LNCaP clone FGC (cell line): ENCODE data around the gene ZMIZ2.

Source experiments
- DNase-seq: peaks from one replicate; pipeline ENCODE4 v3.0.0-alpha.2; 2011; ENCODE audit warnings: low read depth
- H3K4me3 ChIP-seq: 2 replicates; pipeline ENCODE4 v1.5.1; 2011; ENCODE audit warnings: mild to moderate bottlenecking, low read depth, low read length, control low read depth
- TF ChIP-seq, protein P1 (sequence below): IDR thresholded peaks from 2 replicates; pipeline ENCODE4 v1.5.1; 2012; ENCODE audit warnings: mild to moderate bottlenecking; ENCODE audit not compliant: control insufficient read depth, insufficient read depth; ENCODE audit errors: extremely low read depth

Gene ZMIZ2

DNA sequence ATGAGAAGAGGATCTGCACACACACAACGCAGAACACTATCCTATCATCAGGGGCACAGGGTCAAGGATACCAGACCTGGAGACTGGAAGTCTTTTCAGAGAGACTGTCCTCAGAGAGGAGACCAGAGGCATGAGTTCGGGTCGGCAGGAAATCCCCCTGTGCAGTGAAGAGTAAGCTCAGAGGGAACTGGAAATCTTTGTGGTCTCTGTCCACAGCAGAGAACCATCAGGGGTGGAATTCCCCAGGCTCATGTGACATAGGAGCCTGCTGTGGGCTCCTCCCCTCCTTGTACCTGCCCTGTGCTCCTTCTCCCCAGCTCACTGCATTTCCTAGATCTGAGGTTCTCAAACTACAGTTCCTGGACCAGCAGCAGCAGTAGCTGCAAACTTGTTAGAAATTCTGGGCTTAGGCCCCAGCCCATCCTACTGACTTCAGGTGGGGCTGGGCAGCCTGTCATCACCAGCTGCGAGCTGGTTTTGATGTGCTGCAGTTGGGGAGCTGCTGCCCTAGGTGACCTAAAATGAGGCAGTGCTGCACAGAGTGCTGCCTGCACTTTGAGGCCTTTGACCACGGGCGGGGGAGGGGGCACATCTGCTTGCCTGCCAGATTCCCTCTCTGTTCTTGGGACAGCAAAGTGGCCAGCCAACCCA, 2.4 kb downstream of the ZMIZ2 start:
- DNase-seq = no peak
- TF ChIP-seq, protein P1, sequence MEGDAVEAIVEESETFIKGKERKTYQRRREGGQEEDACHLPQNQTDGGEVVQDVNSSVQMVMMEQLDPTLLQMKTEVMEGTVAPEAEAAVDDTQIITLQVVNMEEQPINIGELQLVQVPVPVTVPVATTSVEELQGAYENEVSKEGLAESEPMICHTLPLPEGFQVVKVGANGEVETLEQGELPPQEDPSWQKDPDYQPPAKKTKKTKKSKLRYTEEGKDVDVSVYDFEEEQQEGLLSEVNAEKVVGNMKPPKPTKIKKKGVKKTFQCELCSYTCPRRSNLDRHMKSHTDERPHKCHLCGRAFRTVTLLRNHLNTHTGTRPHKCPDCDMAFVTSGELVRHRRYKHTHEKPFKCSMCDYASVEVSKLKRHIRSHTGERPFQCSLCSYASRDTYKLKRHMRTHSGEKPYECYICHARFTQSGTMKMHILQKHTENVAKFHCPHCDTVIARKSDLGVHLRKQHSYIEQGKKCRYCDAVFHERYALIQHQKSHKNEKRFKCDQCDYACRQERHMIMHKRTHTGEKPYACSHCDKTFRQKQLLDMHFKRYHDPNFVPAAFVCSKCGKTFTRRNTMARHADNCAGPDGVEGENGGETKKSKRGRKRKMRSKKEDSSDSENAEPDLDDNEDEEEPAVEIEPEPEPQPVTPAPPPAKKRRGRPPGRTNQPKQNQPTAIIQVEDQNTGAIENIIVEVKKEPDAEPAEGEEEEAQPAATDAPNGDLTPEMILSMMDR = no peak
- no peak overlapping the region for H3K4me3 ChIP-seq

DNA sequence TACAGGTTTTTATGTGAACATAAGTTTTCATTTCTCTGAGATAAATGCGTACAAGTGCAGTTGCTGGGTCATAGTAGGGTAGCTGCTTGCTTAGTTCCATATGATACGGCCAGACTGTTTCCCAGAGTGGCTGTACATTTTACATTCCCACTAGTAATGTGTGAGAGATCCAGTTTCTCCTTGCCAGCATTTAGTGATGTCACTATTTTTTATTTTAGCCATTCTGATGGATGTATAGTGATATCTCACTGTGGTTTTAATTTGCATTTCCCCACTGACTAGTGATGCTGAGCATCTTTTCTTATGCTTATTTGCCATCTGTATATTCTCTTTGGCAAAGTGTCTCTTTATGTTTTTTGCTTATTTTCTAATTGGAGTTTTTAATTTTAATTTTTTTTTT, 4.2 kb downstream of the ZMIZ2 start:
- TF ChIP-seq, protein P1 = no peak
- no peak overlapping the region for H3K4me3 ChIP-seq
- no peak for DNase-seq

DNA sequence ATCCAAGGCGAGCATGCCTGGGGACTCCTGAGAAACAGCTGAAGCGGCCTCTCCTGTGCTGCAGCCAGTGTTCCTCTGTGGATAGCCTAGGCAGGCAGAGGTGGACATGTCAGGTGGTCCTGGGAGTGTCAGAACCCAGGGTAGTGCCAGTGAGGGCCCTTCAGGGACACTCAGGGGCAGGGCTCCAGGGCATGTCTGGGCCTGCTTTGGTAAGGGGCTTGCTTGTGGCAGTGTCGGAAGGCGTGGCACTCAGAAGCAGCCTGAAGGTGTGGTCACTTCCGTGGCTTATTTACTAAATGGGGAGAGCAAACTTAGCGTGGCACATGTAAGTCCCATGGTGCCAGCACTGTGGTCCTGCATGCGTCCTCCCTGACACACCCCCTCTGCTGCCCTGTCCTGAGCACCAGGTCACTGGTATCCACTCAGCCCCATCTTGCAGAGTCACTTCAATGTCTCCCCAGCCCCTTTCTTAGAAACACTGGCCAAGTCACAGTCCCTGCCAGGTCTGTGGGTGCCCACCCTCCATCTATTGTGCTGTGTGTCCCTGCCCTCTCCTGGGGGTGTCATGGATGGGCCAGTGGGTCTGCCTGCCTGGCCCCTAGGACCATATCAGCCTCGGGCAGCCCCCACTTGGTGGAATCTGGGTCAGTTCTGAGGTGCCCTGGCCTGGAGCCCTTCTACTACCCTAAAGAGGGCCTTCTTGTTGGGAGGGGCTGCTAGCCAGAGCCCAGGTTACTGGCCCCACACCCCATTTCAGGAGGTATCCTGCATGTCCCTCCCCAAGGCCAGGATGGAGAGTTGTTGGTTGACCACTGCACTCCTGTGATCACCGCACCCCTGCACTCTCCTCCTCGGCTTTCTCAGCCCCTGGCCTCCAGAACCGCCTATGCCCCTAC, 6.4 kb downstream of the ZMIZ2 start:
- H3K4me3 ChIP-seq = no peak overlapping the region
- TF ChIP-seq, protein P1 = no peak
- DNase-seq = no peak

DNA sequence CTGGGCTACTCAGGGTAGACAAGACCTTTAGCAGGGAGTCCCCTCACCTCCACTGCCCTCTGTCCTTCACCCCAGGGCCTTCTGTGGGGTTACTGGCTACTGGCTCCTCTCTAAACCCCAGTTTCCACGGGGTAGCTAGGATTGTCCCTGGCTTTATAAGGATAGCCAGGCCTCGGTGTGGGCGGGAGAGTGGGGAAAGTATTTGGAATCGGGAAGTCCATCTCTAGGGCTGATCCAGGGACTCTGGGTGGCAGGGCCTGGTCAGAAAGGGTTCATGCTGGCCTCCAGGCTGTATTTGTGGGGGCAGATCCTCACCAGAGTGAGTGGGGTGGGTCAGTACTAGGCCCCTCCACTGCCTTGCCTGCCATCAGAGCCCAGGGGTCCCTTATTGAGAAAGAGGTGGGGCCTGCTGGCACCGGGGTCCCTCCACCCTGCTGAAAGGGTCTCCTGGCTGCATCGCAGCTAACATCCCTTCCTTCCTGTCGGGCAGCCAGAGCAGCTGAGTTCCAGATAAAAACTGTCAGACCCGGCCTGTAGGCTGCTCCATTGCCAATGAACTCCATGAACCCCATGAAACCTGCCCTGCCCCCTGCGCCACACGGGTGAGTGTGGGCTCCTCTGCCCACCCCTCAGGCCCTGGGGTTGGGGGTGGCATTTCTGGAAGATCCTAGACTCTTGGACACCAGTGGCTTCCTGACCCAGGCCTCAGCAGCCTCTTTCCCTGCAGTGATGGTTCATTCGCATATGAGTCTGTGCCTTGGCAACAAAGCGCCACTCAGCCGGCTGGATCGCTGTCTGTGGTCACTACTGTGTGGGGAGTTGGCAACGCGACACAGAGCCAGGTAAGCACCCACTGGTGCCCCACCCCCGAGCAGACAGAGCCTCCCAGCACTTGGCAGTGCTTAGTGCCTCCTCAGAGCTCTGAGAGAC, 7.3 kb downstream of the ZMIZ2 start:
- no peak overlapping the region for H3K4me3 ChIP-seq
- TF ChIP-seq, protein P1 = no peak
- no peak for DNase-seq

DNA sequence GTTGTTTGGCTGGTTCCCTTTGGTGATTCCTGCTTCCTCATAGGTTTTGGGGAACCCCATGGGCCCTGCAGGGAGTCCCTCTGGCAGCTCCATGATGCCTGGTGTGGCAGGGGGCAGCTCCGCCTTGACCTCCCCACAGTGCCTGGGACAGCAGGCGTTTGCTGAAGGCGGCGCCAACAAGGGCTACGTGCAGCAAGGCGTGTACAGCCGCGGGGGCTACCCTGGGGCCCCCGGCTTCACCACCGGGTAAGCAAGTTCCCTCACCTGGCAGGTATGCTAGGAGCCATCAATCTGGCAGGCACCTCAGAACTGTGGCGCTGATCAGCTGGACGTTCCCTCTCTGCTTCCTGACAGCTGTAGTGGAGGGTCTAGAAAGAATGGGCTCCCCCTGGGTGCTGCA, 8.3 kb downstream of the ZMIZ2 start:
- no peak overlapping the region for H3K4me3 ChIP-seq
- TF ChIP-seq, protein P1 = no peak
- DNase-seq = no peak

DNA sequence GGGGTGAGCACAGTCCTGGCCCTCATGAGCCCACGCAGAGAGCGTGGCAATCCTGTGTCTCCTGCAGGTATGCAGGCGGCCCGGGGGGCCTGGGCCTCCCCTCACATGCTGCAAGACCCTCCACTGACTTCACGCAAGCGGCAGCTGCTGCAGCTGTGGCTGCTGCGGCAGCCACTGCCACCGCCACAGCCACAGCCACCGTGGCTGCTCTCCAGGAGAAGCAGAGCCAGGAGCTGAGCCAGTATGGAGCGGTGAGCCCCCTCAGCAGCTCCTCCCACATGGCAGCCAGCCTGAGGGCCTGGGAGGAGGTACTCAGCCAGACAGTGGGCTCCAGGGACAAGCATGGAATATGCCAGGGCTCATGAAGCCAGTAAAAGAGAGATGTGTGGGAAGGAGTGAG, 8.7 kb downstream of the ZMIZ2 start:
- DNase-seq = no peak
- TF ChIP-seq, protein P1 = no peak
- H3K4me3 ChIP-seq = no peak overlapping the region
